ENCODE results near the gene GALNT18.

Gene GALNT18

DNA sequence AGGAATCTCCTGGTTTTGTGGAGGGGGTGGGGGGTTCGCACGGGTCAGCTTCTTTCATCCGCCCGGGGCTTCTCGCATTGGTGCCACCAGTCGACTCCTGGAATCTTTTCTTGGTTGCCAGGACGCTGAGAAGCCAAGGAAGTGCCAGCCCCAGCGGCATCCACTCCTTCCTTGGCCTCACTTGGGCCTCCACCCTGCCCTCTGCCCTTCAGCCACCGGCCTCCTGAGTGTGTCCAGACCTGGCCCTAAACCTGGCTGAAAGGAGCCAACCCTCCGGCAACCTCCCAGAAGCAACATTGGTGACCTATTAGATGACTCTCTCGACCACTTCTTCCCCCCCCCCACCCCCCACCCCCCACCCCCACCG is 518 bp upstream of the GALNT18 start:
- H4K20me1 ChIP-seq (ENCODE audit: insufficient read depth), result no peaks in the 10 kb centered on the region
- H3K9ac ChIP-seq, result peak overlapping the region; percentile 64; the same call in 1 of the 2 replicates
- no peak overlapping the region for H3K4me3 ChIP-seq (IDR thresholded peaks at IDR 0.05; ENCODE audit: insufficient read depth, low read depth, low read length)
- H3K36me3 ChIP-seq (ENCODE audit: insufficient read depth), result no peaks in the 10 kb centered on the region
- peaks cover 41% of the 10 kb centered on the region for H3K79me2 ChIP-seq (ENCODE audit: insufficient read depth, low read depth)
- peak overlapping the region; percentile 88 for H2AFZ ChIP-seq (ENCODE audit: low read depth)
- H3K27me3 ChIP-seq (ENCODE audit: insufficient read depth, low read depth), result no peaks in the 10 kb centered on the region
- no peak for TF ChIP-seq CTCF (conservative IDR thresholded peaks at IDR 0.05; ENCODE audit: low read depth, low read length)
- peak overlapping the region; percentile 67 for H3K4me2 ChIP-seq
- H3K4me1 ChIP-seq (ENCODE audit: low read depth, poor library complexity, severe bottlenecking), result peaks cover 22% of the 10 kb centered on the region
- H3K27ac ChIP-seq, result peak overlapping the region; percentile 46

- peak overlapping the region; percentile 90 for H2AFZ ChIP-seq (ENCODE audit: low read depth)
- peaks cover 22% of the 10 kb centered on the region for H3K4me1 ChIP-seq (ENCODE audit: low read depth, poor library complexity, severe bottlenecking)
- H3K9ac ChIP-seq, result peak overlapping the region; percentile 82
- peak overlapping the region; percentile 36 for H3K27ac ChIP-seq
- H3K27me3 ChIP-seq (ENCODE audit: insufficient read depth, low read depth), result no peaks in the 10 kb centered on the region
- H3K4me3 ChIP-seq (IDR thresholded peaks at IDR 0.05; ENCODE audit: insufficient read depth, low read depth, low read length), result no peak overlapping the region
- no peak for TF ChIP-seq CTCF (conservative IDR thresholded peaks at IDR 0.05; ENCODE audit: low read depth, low read length)
- H3K36me3 ChIP-seq (ENCODE audit: insufficient read depth), result no peaks in the 10 kb centered on the region
- peaks cover 48% of the 10 kb centered on the region for H3K79me2 ChIP-seq (ENCODE audit: insufficient read depth, low read depth)
- H4K20me1 ChIP-seq (ENCODE audit: insufficient read depth), result no peaks in the 10 kb centered on the region
- peak overlapping the region; percentile 86 for H3K4me2 ChIP-seq
These were observed 758 bp downstream of the GALNT18 start for GRCh38 chr11:11620921-11621572.

DNA sequence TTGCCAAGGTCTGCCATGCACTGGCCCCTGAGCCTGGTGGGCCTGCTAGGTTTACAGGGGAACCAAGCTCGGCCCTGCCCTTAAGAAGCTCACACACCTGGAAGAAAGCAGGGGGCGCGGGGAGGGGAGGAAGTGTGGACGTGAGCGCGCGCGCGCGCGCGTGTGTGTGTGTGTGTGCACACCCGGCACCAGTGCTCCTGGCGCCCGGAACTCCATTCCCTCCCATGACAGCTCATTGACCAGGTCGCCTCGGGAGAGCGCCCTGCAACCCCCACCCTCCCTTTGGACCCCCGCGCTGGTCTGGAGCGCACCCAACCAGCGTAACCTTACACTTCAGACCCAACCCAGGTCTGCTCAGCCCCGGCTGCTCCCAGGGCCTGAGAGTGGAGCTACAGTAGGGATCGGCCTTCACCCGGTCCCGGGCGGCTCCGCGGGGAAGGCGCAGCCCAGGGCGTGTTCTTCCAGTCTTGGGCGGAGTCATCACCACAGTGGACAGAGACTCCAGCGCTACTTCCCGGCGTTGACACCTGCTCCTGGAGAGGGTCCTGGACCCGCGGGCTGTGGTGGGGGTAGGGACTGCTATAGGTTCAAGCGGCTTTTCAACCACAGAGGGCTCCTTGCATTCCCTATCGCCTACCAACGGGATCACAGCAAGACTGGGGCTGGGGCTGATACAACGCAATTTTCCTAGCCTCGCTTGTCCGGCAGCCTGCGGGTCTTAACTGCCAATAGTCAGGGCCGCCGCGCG is 1.5 kb downstream of the GALNT18 start:
- H4K20me1 ChIP-seq (ENCODE audit: insufficient read depth), result no peaks in the 10 kb centered on the region
- H2AFZ ChIP-seq (ENCODE audit: low read depth), result peak overlapping the region; percentile 90
- peak overlapping the region; percentile 82 for H3K9ac ChIP-seq
- H3K4me3 ChIP-seq (IDR thresholded peaks at IDR 0.05; ENCODE audit: insufficient read depth, low read depth, low read length), result no peak overlapping the region
- peaks cover 48% of the 10 kb centered on the region for H3K79me2 ChIP-seq (ENCODE audit: insufficient read depth, low read depth)
- H3K36me3 ChIP-seq (ENCODE audit: insufficient read depth), result no peaks in the 10 kb centered on the region
- no peaks in the 10 kb centered on the region for H3K27me3 ChIP-seq (ENCODE audit: insufficient read depth, low read depth)
- peaks cover 22% of the 10 kb centered on the region for H3K4me1 ChIP-seq (ENCODE audit: low read depth, poor library complexity, severe bottlenecking)
- H3K27ac ChIP-seq, result peak overlapping the region; percentile 36; the same call in 1 of the 2 replicates
- no peak for TF ChIP-seq CTCF (conservative IDR thresholded peaks at IDR 0.05; ENCODE audit: low read depth, low read length)
- peak overlapping the region; percentile 86 for H3K4me2 ChIP-seq

DNA sequence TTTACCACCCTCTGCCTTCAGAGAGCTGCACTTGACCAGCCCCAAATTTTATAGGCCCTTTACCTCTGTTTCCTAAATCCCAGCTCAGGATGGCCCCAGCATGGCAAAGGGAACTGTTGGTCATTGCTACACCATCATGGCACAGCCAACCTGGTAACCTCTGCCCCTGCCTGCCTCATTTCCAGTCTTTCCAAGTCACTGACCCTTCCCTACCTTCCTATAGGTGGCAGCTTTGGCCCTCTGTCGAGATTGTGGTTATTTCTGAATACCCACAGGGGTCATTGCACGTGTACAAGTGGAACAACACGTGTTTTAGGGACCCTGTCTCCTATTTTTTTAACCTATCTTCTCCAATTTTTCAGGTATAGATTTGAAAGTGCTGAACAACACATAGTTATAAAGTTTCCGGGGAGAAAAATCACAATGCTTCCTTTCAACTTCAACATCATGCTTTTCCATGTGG is 2.8 kb downstream of the GALNT18 start:
- Histone ChIP-seq H3K9ac (no peak overlapping the region), H3K27ac (no peak overlapping the region), H3K27me3 (ENCODE audit: insufficient read depth, low read depth) (no peaks in the 10 kb centered on the region), H2AFZ (ENCODE audit: low read depth) (no peak overlapping the region), H3K4me3 (IDR thresholded peaks at IDR 0.05; ENCODE audit: insufficient read depth, low read depth, low read length) (no peak overlapping the region), H3K4me2 (peak overlapping the region; percentile 86; the same call in 1 of the 2 replicates), H4K20me1 (ENCODE audit: insufficient read depth) (no peaks in the 10 kb centered on the region), H3K4me1 (ENCODE audit: low read depth, poor library complexity, severe bottlenecking) (peaks cover 22% of the 10 kb centered on the region), H3K36me3 (ENCODE audit: insufficient read depth) (no peaks in the 10 kb centered on the region), H3K79me2 (ENCODE audit: insufficient read depth, low read depth) (peaks cover 54% of the 10 kb centered on the region)
- 0 out of 2 replicates have a peak, but pooled peaks have one; percentile 17 for TF ChIP-seq CTCF (conservative IDR thresholded peaks at IDR 0.05; ENCODE audit: low read depth, low read length)

All from KMS-11 (cell line).